HepG2 (cell line): ENCODE data around the gene RNASE11. TPM values are rescaled to one million over a fixed set of nuclear protein-coding genes. Genes with fewer than 3 reads are reported as not detected.

Source experiments
- BATF2 ChIP-seq: sonication (generic); formaldehyde crosslinking; IDR thresholded peaks from 2 replicates; pipeline ENCODE4 v1.8.0; 2022; ENCODE audit warnings: mild to moderate bottlenecking, missing genetic modification reagents, moderate library complexity
- ELF4 ChIP-seq: sonication (generic); formaldehyde crosslinking; IDR thresholded peaks from 2 replicates; pipeline ENCODE4 v1.5.0; 2020; ENCODE audit warnings: missing genetic modification reagents, mild to moderate bottlenecking, moderate library complexity, borderline replicate concordance
- HMG20A ChIP-seq: IDR thresholded peaks from 2 replicates; pipeline ENCODE4 v1.6.1; 2016; ENCODE audit warnings: borderline replicate concordance
- HOXA3 ChIP-seq: sonication (generic); formaldehyde crosslinking; IDR thresholded peaks from 2 replicates; pipeline ENCODE4 v1.5.0; 2020; ENCODE audit warnings: missing genetic modification reagents
- IRF9 ChIP-seq: sonication (generic); formaldehyde crosslinking; IDR thresholded peaks from 2 replicates; pipeline ENCODE4 v1.8.0; 2022; ENCODE audit warnings: missing genetic modification reagents, mild to moderate bottlenecking, borderline replicate concordance
- PRMT3 ChIP-seq: sonication (generic); formaldehyde crosslinking; IDR thresholded peaks from 2 replicates; pipeline ENCODE4 v1.8.1; 2022; ENCODE audit warnings: low read depth, mild to moderate bottlenecking, moderate library complexity, missing genetic modification reagents, borderline replicate concordance
- SP4 ChIP-seq: sonication (generic); formaldehyde crosslinking; IDR thresholded peaks from 2 replicates; pipeline ENCODE4 v1.8.1; 2023; ENCODE audit warnings: mild to moderate bottlenecking, missing genetic modification reagents
- TEAD3 ChIP-seq: optimal IDR thresholded peaks from 2 replicates; pipeline ENCODE3; 2016; ENCODE audit warnings: borderline replicate concordance
- ZFP1 ChIP-seq: IDR thresholded peaks from 2 replicates; pipeline ENCODE4 v1.6.1; 2016
- ZZZ3 ChIP-seq: sonication (generic); formaldehyde crosslinking; IDR thresholded peaks from 2 replicates; pipeline ENCODE4 v1.4.0; 2020; ENCODE audit warnings: missing genetic modification reagents, mild to moderate bottlenecking, borderline replicate concordance
- polyA plus RNA-seq, 8 experiments: library from polyadenylated mRNA; depleted of rRNA in 3 of 8; stranded (reverse) in 7 of 8; unstranded in 1 of 8; fragments of >200 nt; fragmentation: Illumina TruSeq in 4 of 8; extraction: Trizol in 4 of 8; gene quantifications; 2 replicates each; pipeline versions ENCODE4 v1.2.1 to v1.2.3, GENCODE V29; 2011 to 2016; ENCODE audit warnings: low read depth in 4 of 8, missing spikeins in 1 of 8, mixed read lengths in 1 of 8; ENCODE audit not compliant: insufficient read depth in 1 of 8
- total RNA-seq, 5 experiments: library from RNA; depleted of rRNA; stranded (reverse); fragments of >200 nt; fragmentation: Illumina TruSeq; extraction: Trizol; gene quantifications; 2 replicates each; pipeline ENCODE4 v1.2.3, GENCODE V29; 2016; ENCODE audit warnings: low read depth in 1 of 5
- TF ChIP-seq, protein P1 (sequence below): sonication (generic); formaldehyde crosslinking; IDR thresholded peaks from 2 replicates; pipeline ENCODE4 v1.5.0; 2020; ENCODE audit warnings: mild to moderate bottlenecking, missing genetic modification reagents, borderline replicate concordance
- TF ChIP-seq, protein P2 (sequence below): IDR thresholded peaks from 2 replicates; pipeline ENCODE4 v1.6.1; 2012; ENCODE audit warnings: inconsistent platforms
- TF ChIP-seq, protein P3 (sequence below): sonication (generic); formaldehyde crosslinking; IDR thresholded peaks from 2 replicates; pipeline ENCODE4 v1.4.0; 2020; ENCODE audit warnings: mild to moderate bottlenecking, missing genetic modification reagents
- TF ChIP-seq, protein P4 (sequence below): IDR thresholded peaks from 2 replicates; pipeline ENCODE4 v1.6.1; 2016

RNASE11 gene
- total and polyA plus RNA-seq, 2 of the 13 experiments (the other 11 are each of a cell fraction or from before 2014, with no cell fraction given) = not detected

- TF ChIP-seq, protein P1, sequence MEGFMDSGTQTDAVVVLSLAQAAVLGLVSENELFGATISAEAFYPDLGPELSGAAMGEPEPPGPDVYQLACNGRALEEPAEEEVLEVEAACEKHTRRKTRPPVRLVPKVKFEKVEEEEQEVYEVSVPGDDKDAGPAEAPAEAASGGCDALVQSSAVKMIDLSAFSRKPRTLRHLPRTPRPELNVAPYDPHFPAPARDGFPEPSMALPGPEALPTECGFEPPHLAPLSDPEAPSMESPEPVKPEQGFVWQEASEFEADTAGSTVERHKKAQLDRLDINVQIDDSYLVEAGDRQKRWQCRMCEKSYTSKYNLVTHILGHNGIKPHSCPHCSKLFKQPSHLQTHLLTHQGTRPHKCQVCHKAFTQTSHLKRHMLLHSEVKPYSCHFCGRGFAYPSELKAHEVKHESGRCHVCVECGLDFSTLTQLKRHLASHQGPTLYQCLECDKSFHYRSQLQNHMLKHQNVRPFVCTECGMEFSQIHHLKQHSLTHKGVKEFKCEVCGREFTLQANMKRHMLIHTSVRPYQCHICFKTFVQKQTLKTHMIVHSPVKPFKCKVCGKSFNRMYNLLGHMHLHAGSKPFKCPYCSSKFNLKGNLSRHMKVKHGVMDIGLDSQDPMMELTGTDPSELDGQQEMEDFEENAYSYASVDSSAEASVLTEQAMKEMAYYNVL (CRISPR knock-in tag) = no peak; the same call in 1 of the 2 replicates
- TF ChIP-seq, protein P2, sequence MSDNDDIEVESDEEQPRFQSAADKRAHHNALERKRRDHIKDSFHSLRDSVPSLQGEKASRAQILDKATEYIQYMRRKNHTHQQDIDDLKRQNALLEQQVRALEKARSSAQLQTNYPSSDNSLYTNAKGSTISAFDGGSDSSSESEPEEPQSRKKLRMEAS = no peak; the same call in 1 of the 2 replicates
- TF ChIP-seq HOXA3 (CRISPR knock-in tag) (peak; percentile 13; the same call in 1 of the 2 replicates), SP4 (CRISPR knock-in tag) (no peak; the same call in 1 of the 2 replicates), ELF4 (CRISPR knock-in tag) (no peak), PRMT3 (CRISPR knock-in tag) (no peak), IRF9 (no peak; the same call in 1 of the 2 replicates), TEAD3 (CRISPR knock-in tag) (peak; percentile 71), ZFP1 (CRISPR knock-in tag) (no peak), BATF2 (CRISPR knock-in tag) (no peak), HMG20A (CRISPR knock-in tag) (no peak; the same call in 1 of the 2 replicates), ZZZ3 (CRISPR knock-in tag) (no peak)
- TF ChIP-seq, protein P3, sequence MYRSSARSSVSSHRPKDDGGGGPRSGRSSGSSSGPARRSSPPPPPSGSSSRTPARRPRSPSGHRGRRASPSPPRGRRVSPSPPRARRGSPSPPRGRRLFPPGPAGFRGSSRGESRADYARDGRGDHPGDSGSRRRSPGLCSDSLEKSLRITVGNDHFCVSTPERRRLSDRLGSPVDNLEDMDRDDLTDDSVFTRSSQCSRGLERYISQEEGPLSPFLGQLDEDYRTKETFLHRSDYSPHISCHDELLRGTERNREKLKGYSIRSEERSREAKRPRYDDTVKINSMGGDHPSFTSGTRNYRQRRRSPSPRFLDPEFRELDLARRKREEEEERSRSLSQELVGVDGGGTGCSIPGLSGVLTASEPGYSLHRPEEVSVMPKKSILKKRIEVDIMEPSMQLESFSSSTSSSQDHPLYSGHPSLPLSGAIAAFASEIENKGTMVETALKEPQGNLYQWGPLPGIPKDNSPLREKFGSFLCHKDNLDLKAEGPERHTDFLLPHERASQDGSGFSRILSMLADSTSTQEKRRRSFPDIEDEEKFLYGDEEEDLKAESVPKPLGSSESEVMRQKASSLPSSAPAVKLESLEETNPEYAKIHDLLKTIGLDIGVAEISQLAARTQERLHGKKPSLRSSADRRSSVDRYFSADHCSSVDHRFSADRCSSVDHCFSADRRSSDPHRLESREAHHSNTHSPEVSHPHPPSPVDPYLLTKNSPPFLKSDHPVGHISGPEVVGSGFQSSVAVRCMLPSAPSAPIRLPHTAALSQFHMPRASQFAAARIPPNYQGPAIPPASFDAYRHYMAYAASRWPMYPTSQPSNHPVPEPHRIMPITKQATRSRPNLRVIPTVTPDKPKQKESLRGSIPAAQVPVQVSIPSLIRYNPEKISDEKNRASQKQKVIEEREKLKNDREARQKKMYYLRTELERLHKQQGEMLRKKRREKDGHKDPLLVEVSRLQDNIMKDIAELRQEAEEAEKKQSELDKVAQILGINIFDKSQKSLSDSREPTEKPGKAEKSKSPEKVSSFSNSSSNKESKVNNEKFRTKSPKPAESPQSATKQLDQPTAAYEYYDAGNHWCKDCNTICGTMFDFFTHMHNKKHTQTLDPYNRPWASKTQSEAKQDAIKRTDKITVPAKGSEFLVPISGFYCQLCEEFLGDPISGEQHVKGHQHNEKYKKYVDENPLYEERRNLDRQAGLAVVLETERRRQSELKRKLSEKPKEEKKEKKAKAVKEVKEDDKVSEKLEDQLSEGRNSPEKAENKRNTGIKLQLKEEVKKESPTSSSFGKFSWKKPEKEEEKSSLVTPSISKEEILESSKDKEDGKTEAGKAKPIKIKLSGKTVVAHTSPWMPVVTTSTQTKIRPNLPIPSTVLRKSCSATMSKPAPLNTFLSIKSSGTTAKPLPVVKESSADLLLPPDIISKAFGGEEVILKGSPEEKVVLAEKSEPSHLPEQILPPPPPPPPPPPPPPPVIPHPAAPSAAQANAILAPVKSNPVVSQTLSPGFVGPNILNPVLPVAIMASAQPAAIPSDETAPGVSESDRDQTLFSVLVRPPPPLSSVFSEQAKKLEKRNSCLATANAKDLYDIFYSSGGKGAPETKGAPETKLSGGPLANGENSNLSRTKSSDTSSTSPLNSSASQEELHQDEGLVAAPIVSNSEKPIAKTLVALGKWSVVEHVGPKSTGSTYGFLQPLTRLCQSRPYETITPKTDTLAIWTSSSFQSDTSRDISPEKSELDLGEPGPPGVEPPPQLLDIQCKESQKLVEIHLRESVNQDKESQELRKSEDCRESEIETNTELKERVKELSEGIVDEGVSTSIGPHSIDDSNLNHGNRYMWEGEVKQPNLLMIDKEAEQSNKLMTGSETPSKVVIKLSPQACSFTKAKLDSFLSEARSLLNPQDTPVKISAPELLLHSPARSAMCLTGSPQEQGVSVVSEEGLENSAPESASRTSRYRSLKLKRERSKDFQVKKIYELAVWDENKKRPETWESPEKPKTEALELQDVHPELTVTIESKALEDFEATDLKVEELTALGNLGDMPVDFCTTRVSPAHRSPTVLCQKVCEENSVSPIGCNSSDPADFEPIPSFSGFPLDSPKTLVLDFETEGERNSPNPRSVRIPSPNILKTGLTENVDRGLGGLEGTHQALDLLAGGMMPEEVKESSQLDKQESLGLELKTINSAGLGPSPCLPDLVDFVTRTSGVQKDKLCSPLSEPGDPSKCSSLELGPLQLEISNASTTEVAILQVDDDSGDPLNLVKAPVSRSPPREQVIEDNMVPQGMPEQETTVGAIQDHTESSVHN (CRISPR knock-in tag) = no peak
- TF ChIP-seq, protein P4, sequence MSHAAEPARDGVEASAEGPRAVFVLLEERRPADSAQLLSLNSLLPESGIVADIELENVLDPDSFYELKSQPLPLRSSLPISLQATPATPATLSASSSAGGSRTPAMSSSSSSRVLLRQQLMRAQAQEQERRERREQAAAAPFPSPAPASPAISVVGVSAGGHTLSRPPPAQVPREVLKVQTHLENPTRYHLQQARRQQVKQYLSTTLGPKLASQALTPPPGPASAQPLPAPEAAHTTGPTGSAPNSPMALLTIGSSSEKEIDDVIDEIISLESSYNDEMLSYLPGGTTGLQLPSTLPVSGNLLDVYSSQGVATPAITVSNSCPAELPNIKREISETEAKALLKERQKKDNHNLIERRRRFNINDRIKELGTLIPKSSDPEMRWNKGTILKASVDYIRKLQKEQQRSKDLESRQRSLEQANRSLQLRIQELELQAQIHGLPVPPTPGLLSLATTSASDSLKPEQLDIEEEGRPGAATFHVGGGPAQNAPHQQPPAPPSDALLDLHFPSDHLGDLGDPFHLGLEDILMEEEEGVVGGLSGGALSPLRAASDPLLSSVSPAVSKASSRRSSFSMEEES (CRISPR knock-in tag) = 0 out of 2 replicates have a peak, but pooled peaks have one; percentile 32
Measured at GRCh38 chr14:20609215-20610001, 21.6 kb upstream of the RNASE11 start (continued).
